ENCODE measurements around the gene TGFA. TPM values are rescaled to one million over a fixed set of nuclear protein-coding genes. Genes with fewer than 3 reads are reported as not detected.

Gene TGFA
- total RNA-seq, 8 experiments from 2014 or later = 0.09 to 2.5 (median 0.45) TPM

DNA sequence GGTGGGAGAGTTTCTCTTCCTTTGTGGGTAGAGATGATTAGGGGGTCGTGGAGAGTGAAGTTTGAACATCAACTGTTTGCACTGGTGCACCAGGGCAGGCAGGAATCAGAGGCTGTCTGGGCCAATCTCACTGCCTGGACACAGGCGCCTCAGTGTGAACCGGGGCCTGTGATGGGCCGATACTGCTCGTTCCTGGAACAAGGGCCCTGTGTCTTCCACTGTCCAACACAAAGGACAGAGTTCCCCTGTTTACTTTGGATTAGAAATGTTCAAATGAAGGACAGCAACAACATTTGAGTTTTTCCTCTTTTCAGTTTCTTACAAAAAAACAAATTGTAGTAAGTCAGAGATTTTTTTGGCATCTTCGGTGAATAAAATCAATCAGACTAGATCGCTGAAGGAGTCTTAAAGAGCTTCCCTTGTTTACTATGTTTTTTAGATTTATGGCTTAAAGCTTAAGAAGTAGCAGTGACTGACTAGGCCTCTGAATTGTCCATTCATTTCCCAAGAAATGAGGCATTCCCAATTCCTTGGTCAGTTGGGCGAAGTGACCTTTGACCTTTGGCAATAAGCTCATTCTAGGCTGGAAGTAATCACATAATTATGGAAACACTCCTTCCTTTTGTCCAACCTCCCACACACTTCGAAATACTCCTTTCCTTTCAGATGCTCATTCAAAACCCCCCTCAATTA lies 11.6 kb upstream of the TGFA start:
- Histone ChIP-seq H3K4me1 (replicated peaks in 1 of 2) (no peaks in the 10 kb centered on the region), H3K27ac (no peak overlapping the region), H3K4me3 (no peak overlapping the region)
- peak in 1 of 8 experiments; percentile 35 for ATAC-seq (replicated peaks in 6 of 8)
- WGBS, 10 experiments = 17 to 100% (median 63%) methylated on average over 1 to 9 of the region's 9 CpGs
- in situ Hi-C loops (cut with MboI; ENCODE audit: low pct_unique_long_range_greater_than_20kb in 2 of 9, low sequenced_read_pairs in 9 of 9, unreplicated experiment in 9 of 9) = no loop called here

DNA sequence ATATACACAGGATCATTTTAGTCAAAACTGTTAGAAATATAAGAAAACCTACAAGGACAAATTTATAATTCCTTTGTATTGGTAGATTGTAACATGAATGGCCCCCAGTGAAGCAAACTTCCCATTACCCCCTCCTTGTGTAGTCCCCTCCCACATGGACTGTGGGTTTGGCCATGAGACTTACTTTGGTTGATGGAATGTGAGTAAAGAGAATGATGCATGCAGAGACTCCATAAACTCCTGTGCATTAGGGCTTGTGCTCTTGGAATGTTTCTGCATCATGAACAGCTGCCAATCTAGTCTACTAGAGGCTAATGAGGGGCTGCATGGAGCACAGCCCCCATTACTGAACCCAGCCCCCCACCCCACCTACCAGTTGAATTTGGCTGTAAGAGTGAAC lies 8.3 kb upstream of the TGFA start:
- Histone ChIP-seq H3K27ac (no peak overlapping the region), H3K4me1 (replicated peaks in 1 of 2) (no peaks in the 10 kb centered on the region), H3K4me3 (no peak overlapping the region)
- ATAC-seq (replicated peaks in 6 of 8) = no peak
- in situ Hi-C loops (cut with MboI; ENCODE audit: low pct_unique_long_range_greater_than_20kb in 2 of 9, low sequenced_read_pairs in 9 of 9, unreplicated experiment in 9 of 9) = no loop called here

DNA sequence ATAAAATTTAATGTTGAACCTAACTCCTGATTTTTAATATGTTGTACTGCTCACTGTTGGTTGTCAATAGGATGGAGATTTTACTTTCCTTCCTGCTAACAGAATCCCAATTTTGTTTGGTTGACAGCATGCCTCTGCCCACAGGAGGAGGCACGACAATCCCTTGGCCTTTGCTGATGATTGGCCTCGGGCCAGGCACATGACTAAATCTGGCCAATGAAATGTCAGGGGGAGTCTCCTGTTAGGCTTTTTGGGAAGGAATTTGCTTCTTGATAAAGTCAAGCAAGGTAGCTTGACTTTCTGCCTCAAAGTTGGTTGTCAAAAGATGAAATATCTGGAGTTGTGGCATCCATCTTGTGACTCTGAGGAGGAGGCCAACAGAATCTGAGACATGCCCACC lies 6.8 kb upstream of the TGFA start:
- Histone ChIP-seq H3K27ac (no peak overlapping the region), H3K4me3 (no peak overlapping the region), H3K4me1 (replicated peaks in 1 of 2) (no peaks in the 10 kb centered on the region)
- in situ Hi-C loops (cut with MboI; ENCODE audit: low pct_unique_long_range_greater_than_20kb in 2 of 9, low sequenced_read_pairs in 9 of 9, unreplicated experiment in 9 of 9) = no loop called here
- no peak for ATAC-seq (replicated peaks in 6 of 8)
- 29 to 100% (median 74%) methylated on average over 1 to 2 of the region's 2 CpGs; no CpG with 5 or more reads in 2 of the 10 experiments for WGBS, 10 experiments

DNA sequence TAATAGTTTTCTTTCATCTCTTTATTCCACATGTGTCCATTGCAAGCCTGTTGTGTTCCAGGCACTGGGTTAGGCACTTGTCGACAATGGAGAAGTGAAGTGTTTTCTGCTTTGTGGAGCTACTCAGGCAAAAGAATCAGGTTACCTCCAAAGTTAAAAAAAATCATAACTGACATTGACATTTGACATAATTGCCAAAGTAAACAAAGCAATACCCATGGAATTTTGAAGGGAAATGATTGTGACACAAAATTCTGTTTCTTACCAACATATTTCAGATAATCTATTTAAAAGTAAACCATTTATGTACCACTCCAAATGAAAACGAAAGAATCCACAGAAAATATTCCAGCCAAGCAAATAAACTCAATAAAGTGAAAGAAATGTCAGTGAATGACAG lies 6.4 kb upstream of the TGFA start:
- Histone ChIP-seq H3K27ac (no peak overlapping the region), H3K4me1 (replicated peaks in 1 of 2) (no peaks in the 10 kb centered on the region), H3K4me3 (no peak overlapping the region)
- WGBS, 10 experiments = 11 to 93% (median 47%) methylated on average over 1 to 2 of the region's 2 CpGs
- in situ Hi-C loops (cut with MboI; ENCODE audit: low pct_unique_long_range_greater_than_20kb in 2 of 9, low sequenced_read_pairs in 9 of 9, unreplicated experiment in 9 of 9) = no loop called here
- ATAC-seq (replicated peaks in 6 of 8) = no peak

DNA sequence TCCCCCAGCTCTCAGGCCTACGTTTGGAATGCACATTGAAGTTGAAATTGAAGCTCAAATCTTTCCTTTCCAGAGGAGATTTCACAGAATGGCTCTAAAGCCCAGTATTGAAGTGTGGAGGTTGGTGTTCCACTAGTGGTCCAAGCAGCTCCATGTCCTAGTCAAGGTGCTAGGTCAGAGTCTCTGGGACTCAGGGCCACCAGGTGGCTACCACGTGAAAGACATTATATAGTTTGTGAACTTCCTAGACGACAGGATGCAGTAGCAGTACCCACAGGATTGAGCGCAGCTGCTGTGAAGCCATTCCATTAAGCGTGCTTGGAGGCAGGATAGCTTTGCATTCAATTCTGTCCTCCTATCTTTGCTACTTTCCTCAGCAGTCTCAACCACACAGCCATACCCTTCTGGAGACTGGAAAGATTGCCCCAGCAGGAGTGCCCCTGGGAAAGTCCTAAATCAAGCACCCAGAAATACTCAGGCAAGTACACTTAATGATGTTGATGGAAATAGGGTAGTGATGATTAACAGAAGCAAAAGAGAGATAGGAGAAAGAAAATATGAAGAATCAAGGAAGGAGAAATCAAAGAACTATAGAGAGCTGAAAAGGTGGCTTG lies 4.7 kb upstream of the TGFA start:
- Histone ChIP-seq H3K27ac (no peak overlapping the region), H3K4me1 (replicated peaks in 1 of 2) (peaks cover 0 to 5% of the 10 kb centered on the region in 2 donors), H3K4me3 (no peak overlapping the region)
- no peak for ATAC-seq (replicated peaks in 6 of 8)
- 0 to 100% (median 43%) methylated on average over 1 to 5 of the region's 5 CpGs; no CpG with 5 or more reads in 2 of the 10 experiments for WGBS, 10 experiments
- in situ Hi-C loops (cut with MboI; ENCODE audit: low pct_unique_long_range_greater_than_20kb in 2 of 9, low sequenced_read_pairs in 9 of 9, unreplicated experiment in 9 of 9) = loop anchor here in 1 of 9 experiments (10.0 kb wide), 1 partner anchor 56 kb away; no protein-coding TSS in a partner anchor

DNA sequence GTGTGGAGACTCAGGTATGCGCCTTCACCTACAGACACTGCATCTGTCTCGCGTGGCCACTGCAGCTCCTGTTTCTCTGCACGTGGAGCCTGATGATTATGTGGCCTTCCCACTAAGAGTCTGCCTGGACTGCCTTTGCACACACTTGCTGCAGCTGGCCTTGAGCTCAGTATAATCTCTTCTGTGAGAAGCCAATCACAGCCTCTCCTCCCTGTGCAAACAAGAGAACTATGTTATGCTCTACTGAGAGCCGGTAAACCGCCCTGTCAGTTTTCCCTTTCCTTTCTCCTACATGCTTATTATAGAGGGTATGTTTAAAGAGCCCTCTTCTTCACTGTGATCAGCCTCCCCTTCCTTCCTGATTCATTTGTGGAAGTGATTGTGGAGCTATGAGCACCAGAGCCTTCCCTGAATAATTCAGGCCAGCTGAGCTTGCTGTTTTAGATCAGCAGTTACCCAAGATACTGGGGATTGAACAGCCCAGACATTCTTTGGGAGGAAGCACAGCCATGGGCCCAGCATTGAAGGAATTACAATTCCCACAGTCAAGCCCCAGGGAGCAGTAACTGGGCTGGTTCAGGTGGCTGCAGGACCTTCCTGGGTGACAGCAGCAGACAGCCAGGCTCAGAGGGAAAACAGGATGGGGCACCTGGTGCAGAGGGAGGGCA lies 3.7 kb upstream of the TGFA start:
- in situ Hi-C loops (cut with MboI; ENCODE audit: low pct_unique_long_range_greater_than_20kb in 2 of 9, low sequenced_read_pairs in 9 of 9, unreplicated experiment in 9 of 9) = loop anchor here in 1 of 9 experiments (10.0 kb wide), 1 partner anchor 57 kb away; no protein-coding TSS in a partner anchor
- 17 to 75% (median 42%) methylated on average over 1 to 4 of the region's 6 CpGs; no CpG with 5 or more reads in 3 of the 10 experiments for WGBS, 10 experiments
- Histone ChIP-seq H3K4me1 (replicated peaks in 1 of 2) (peaks cover 7 to 10% of the 10 kb centered on the region in 2 donors), H3K27ac (no peak overlapping the region), H3K4me3 (no peak overlapping the region)
- peak in 2 of 8 experiments; percentile 6 to 25 for ATAC-seq (replicated peaks in 6 of 8)

DNA sequence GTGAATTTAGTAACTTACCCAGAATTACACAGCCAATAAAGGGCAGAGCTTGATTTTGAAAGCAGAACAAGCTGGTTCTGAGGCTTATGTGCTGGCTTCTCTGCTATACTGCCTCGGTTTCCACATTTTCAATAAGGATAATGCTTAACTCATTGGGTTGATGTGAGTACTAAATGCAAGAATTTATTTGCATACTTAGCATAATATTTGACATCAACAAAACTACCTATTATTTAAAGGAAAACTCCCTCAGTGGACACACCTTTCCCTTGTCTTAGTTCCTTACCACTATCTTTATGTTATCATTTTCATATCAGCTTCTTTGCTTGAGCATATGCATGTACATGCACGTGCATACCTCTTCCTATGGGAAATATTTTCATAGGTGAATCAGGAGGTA lies 3.0 kb upstream of the TGFA start:
- H3K27ac ChIP-seq = no peak overlapping the region
- in situ Hi-C loops (cut with MboI; ENCODE audit: low pct_unique_long_range_greater_than_20kb in 2 of 9, low sequenced_read_pairs in 9 of 9, unreplicated experiment in 9 of 9) = loop anchor here in 1 of 9 experiments (10.0 kb wide), 1 partner anchor 58 kb away; no protein-coding TSS in a partner anchor
- ATAC-seq (replicated peaks in 6 of 8) = no peak
- peaks cover 7 to 10% of the 10 kb centered on the region in 2 donors for H3K4me1 ChIP-seq (replicated peaks in 1 of 2)
- WGBS, 10 experiments = 0 to 92% (median 67%) methylated on average over 1 to 2 of the region's 2 CpGs; no CpG with 5 or more reads in 1 of the 10 experiments
- no peak overlapping the region for H3K4me3 ChIP-seq

DNA sequence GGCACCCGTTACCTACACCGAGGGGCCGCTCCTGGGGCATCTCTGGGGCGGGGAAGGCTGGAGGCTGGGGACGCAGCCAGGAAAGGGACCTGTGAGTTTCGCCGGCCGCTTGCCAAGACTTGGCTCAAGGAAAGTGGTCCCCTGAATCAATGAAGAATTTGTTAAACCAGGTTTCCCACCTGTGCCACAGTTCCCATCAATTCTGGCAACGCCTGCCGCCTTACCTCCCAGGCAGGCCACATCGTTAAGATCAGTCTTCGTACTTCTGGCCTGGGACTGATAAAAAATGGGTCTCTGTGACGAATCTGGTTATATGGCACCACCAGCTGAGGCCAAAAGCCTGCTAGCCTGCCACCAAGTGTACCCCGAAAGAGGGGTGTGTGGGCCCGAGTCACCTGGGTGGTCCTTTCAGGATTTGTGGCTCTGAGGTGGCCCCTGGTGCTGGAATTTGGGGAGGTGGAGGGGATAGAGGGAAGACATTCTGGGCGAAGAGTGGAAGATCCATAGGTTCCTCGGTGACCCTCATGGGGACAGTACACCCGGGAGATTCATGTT lies 789 bp upstream of the TGFA start:
- peaks cover 7 to 10% of the 10 kb centered on the region in 2 donors for H3K4me1 ChIP-seq (replicated peaks in 1 of 2)
- in situ Hi-C loops (cut with MboI; ENCODE audit: low pct_unique_long_range_greater_than_20kb in 2 of 9, low sequenced_read_pairs in 9 of 9, unreplicated experiment in 9 of 9) = loop anchor here in 1 of 9 experiments (10.0 kb wide), 1 partner anchor 60 kb away; no protein-coding TSS in a partner anchor
- peak overlapping the region; percentile 47 to 80 (median 71) for H3K4me3 ChIP-seq
- WGBS, 10 experiments = 28 to 100% methylated on average over 1 to 10 of the region's 18 CpGs; no CpG with 5 or more reads in 8 of the 10 experiments
- ATAC-seq (replicated peaks in 6 of 8) = no peak
- H3K27ac ChIP-seq = no peak overlapping the region

DNA sequence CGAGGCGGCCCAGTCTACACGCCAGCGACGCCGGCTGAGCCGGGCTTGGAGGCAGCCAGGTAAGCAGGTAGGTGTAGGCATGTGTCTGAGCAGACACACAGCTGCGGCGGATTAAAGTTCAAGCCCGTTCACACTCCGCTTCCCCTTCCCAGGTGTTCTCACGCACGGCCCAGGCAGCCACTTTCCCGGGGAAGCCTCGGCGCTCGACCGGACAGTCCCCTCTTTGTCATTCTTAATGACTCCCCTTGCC lies 367 bp downstream of the TGFA start:
- ATAC-seq (replicated peaks in 6 of 8) = peak in 2 of 8 experiments; percentile 8 to 9
- in situ Hi-C loops (cut with MboI; ENCODE audit: low pct_unique_long_range_greater_than_20kb in 2 of 9, low sequenced_read_pairs in 9 of 9, unreplicated experiment in 9 of 9) = loop anchor here in 1 of 9 experiments (10.0 kb wide), 1 partner anchor 62 kb away; no protein-coding TSS in a partner anchor
- WGBS, 10 experiments = 0 to 10% methylated on average over 2 to 4 of the region's 18 CpGs; no CpG with 5 or more reads in 8 of the 10 experiments
- Histone ChIP-seq H3K4me3 (peak overlapping the region; percentile 47 to 80 (median 71)), H3K4me1 (replicated peaks in 1 of 2) (peaks cover 7 to 10% of the 10 kb centered on the region in 2 donors), H3K27ac (no peak overlapping the region)

DNA sequence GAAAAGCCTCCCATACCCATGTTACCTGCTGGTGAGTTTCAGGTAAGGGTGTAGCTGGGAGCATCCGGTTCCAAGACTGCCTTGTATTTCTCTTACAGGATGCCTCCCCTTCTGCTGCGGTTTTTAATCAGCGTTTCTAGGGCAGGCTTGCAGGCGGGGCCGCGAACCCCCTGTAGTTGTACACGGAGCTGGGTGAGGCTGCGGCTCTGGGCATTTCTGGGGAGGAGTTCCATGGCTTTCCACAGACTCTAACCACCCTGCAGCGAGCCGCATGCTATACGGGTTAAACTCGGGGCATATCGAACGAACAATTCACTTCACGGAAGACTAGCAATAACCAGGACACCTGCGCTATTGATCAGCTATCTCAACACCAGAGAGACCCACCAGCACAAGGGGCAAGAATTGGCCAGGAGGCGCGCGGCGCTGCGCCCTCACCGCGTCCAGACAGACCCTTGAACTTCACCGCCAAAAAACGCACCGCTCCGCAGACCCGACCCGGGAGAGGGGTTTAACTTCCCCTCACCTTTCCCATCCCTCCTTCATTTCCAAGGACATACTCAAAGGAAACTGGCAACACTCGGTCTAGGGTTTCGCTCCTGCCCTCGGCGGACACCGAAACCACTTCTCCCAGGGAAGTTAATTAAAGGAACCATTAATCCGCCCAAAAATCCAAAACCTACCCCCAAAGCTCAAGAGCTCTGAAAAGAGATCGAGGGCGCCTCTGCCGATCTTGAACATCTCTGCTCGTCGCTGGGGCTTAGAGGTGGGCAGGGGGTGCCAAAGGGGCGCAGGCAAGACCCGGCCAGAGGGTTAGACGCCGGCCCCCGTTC lies 909 bp downstream of the TGFA start:
- ATAC-seq (replicated peaks in 6 of 8) = peak in 1 of 8 experiments; percentile 4
- H3K4me1 ChIP-seq (replicated peaks in 1 of 2) = peaks cover 7 to 10% of the 10 kb centered on the region in 2 donors
- in situ Hi-C loops (cut with MboI; ENCODE audit: low pct_unique_long_range_greater_than_20kb in 2 of 9, low sequenced_read_pairs in 9 of 9, unreplicated experiment in 9 of 9) = loop anchor here in 1 of 9 experiments (10.0 kb wide), 1 partner anchor 62 kb away; no protein-coding TSS in a partner anchor
- WGBS, 10 experiments = 0 to 7% (median 3%) methylated on average over 3 to 25 of the region's 45 CpGs
- H3K4me3 ChIP-seq = peak overlapping the region; percentile 47 to 80 (median 71)
- H3K27ac ChIP-seq = no peak overlapping the region

DNA sequence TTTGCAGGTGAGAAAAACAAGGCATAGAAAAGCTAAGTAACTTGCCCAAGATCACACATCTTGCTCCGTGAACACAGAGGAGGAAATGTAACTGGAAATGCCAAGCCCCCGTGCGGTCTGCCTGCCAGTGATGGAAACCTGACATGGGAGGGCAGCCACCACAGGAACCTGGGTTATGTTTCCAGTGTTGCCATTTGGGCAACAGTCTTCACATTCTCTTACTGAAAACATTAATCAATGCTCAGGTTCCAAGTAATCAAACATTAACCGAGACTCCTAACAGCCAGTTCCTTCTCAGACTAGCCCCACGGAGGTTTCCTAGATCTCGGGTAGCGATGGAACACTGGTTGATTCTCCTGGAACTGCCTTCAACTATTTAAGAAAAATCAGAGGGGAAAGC lies 2.5 kb downstream of the TGFA start:
- no peak overlapping the region for H3K4me3 ChIP-seq
- H3K27ac ChIP-seq = no peak overlapping the region
- 33 to 67% (median 54%) methylated on average over 2 to 5 of the region's 7 CpGs; no CpG with 5 or more reads in 3 of the 10 experiments for WGBS, 10 experiments
- in situ Hi-C loops (cut with MboI; ENCODE audit: low pct_unique_long_range_greater_than_20kb in 2 of 9, low sequenced_read_pairs in 9 of 9, unreplicated experiment in 9 of 9) = loop anchor here in 1 of 9 experiments (10.0 kb wide), 1 partner anchor 64 kb away; no protein-coding TSS in a partner anchor
- H3K4me1 ChIP-seq (replicated peaks in 1 of 2) = peaks cover 7 to 10% of the 10 kb centered on the region in 2 donors
- ATAC-seq (replicated peaks in 6 of 8) = no peak

DNA sequence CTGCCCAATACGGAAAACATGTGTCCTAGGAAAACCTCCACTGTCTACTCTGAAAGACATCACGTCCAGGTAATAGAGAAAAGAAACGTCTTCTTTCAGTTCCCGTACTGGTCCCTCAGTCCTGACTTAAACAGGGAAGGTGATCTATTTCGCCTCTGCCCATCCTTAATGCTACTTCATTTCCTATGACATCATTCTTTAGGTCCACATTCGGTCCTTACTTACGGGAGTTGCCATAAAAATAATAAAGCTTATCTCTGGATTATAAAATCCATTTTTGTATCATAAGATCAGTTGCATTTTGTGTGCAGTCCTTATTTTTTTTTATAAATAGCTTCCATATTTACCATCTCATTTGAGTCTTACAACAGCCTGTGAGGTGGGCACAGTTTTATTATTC lies 3.7 kb downstream of the TGFA start:
- Histone ChIP-seq H3K27ac (no peak overlapping the region), H3K4me3 (no peak overlapping the region), H3K4me1 (replicated peaks in 1 of 2) (peaks cover 7 to 10% of the 10 kb centered on the region in 2 donors)
- in situ Hi-C loops (cut with MboI; ENCODE audit: low pct_unique_long_range_greater_than_20kb in 2 of 9, low sequenced_read_pairs in 9 of 9, unreplicated experiment in 9 of 9) = loop anchor here in 1 of 9 experiments (10.0 kb wide), 1 partner anchor 65 kb away; no protein-coding TSS in a partner anchor
- WGBS, 10 experiments = 54 to 94% (median 84%) methylated on average over 2 to 7 of the region's 7 CpGs; no CpG with 5 or more reads in 1 of the 10 experiments
- ATAC-seq (replicated peaks in 6 of 8) = no peak
